ENCODE results near the gene FBXO36. TPM values are rescaled to one million over a fixed set of nuclear protein-coding genes. Genes with fewer than 3 reads are reported as not detected.

FBXO36 gene
- total and polyA plus RNA-seq, 2 of the 8 experiments (the other 6 are each of a cell fraction or from before 2014, with no cell fraction given), result 3.4 TPM

DNA sequence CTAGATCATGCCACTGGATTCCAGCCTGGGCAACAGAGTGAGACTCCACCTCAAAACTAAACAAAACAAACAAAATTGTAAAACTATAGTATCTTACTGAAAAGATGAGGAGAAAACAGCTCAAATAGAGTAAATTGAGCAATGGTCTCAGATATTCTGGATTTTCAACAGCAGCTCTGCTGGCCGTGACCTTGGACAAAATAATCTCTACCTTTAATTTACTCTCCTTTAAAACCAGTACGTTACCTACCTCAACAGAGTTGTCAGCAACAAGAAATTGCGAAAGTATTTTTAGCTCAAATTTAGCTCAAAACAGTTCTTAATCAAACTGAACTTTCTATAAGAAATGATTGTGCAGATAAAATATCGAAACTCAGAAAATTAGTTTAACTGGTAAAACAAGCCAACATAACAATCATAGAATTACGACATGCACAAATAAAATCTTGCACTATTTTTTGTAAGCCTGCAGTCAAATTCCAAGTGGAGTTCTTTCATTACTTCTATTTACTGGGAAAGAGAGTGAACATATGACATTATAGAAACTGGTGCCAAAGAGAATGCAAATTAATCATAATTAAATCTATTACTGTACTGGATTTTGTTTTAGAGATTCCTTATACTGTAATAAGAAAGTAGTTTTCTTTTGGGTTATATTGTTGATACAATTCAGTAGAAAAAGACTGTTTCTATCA lies 41.3 kb upstream of the FBXO36 start:
- Histone ChIP-seq H2BK120ac (replicated peaks; ENCODE audit: low read depth, low read length) (no peak overlapping the region), H3K27ac (ENCODE audit: low read depth, low read length) (no peak overlapping the region), H2BK15ac (ENCODE audit: low read length) (no peak overlapping the region), H2BK20ac (ENCODE audit: low read length) (no peak overlapping the region), H3K23me2 (ENCODE audit: low read depth, low read length) (no peaks in the 10 kb centered on the region), H2BK12ac (ENCODE audit: low read depth, low read length) (no peak overlapping the region), H4K20me1 (replicated peaks in 1 of 2; ENCODE audit: control insufficient read depth in 1 of 2, insufficient read depth in 2 of 2, low read length in 2 of 2) (peaks cover 0 to 8% of the 10 kb centered on the region in 2 experiments), H4K5ac (ENCODE audit: insufficient read length, low read depth, low read length) (no peak overlapping the region), H2AFZ (ENCODE audit: low read length) (no peak overlapping the region), H3K14ac (ENCODE audit: insufficient read length) (no peak overlapping the region), H4K8ac (ENCODE audit: extremely low read depth, insufficient read depth, low read length) (no peak overlapping the region), H3K79me1 (ENCODE audit: low read depth, low read length) (peaks cover 5% of the 10 kb centered on the region; the same call in 1 of the 2 replicates), H3K9ac (replicated peaks in 1 of 4; ENCODE audit: extremely low read depth in 1 of 4, low read depth in 3 of 4, low read length in 3 of 4) (no peak overlapping the region), H3K27me3 (replicated peaks in 1 of 4; ENCODE audit: control insufficient read depth in 3 of 4, extremely low read depth in 1 of 4, insufficient read depth in 3 of 4, low read length in 3 of 4) (no peaks in the 10 kb centered on the region), H3K18ac (ENCODE audit: extremely low read depth, low read length) (no peak overlapping the region), H3K4me3 (ENCODE audit: extremely low read depth in 1 of 4, insufficient read depth in 2 of 4, low read depth in 3 of 4, low read length in 4 of 4) (no peak overlapping the region), H3K23ac (ENCODE audit: insufficient read length) (no peak overlapping the region), H4K91ac (replicated peaks; ENCODE audit: insufficient read length, low read length) (no peak overlapping the region), H3K4me2 (ENCODE audit: insufficient read depth in 1 of 2, low read depth in 2 of 2, low read length in 2 of 2) (no peak overlapping the region), H3K4me1 (replicated peaks in 1 of 4; ENCODE audit: control insufficient read depth in 3 of 4, insufficient read depth in 4 of 4, low read length in 3 of 4) (peaks cover 0 to 2% (median 0%) of the 10 kb centered on the region in 4 experiments; a peak in 1 of 7 replicates), H3K36me3 (ENCODE audit: control insufficient read depth in 2 of 4, insufficient read depth in 4 of 4, low read length in 3 of 4) (peaks cover 0 to 24% (median 3%) of the 10 kb centered on the region in 4 experiments; a peak in 4 of 8 replicates), H2AK5ac (ENCODE audit: low read depth, low read length) (no peak overlapping the region), H3K9me3 (ENCODE audit: insufficient read depth in 2 of 2, low read depth in 1 of 2, low read length in 1 of 2) (no peaks in the 10 kb centered on the region), H2BK5ac (ENCODE audit: low read depth, low read length) (no peak overlapping the region), H3K79me2 (ENCODE audit: control insufficient read depth in 1 of 2, insufficient read depth in 2 of 2, low read length in 2 of 2) (peaks cover 0 to 57% of the 10 kb centered on the region in 2 experiments; a peak in 2 of 4 replicates), H3K56ac (replicated peaks; ENCODE audit: insufficient read length, low read depth, low read length) (no peak overlapping the region), H3K4ac (replicated peaks; ENCODE audit: insufficient read length, low read depth, low read length) (no peak overlapping the region)
- CTCF ChIA-PET (ENCODE audit: partially characterized antibody), result interaction anchor here (1.0 kb wide), 1 partner anchor 30 kb away, joined by 3 read pairs; no protein-coding TSS in a partner anchor
- FAIRE-seq, result no peak
- DNase-seq (ENCODE audit: low read depth in 1 of 2, low spot score in 2 of 2), result no peak
- no peak for TF ChIP-seq RAD21 (IDR thresholded peaks at IDR 0.05 in 1 of 2, conservative IDR thresholded peaks at IDR 0.05 in 1 of 2; ENCODE audit: low read depth in 2 of 2, low read length in 2 of 2)
- no peak for TF ChIP-seq KDM1A (IDR thresholded peaks at IDR 0.05; ENCODE audit: borderline replicate concordance, low read length)
- TF ChIP-seq CBX8 (IDR thresholded peaks at IDR 0.05; ENCODE audit: borderline replicate concordance, low read depth, low read length), result no peak
- no peak for TF ChIP-seq SP1 (IDR thresholded peaks at IDR 0.05; ENCODE audit: low read depth, low read length)
- no peak for TF ChIP-seq SIRT6 (IDR thresholded peaks at IDR 0.05; ENCODE audit: low read length)
- no peak for TF ChIP-seq SIX5 (IDR thresholded peaks at IDR 0.05; ENCODE audit: low read depth, low read length)
- no peak for TF ChIP-seq NANOG (IDR thresholded peaks at IDR 0.05; ENCODE audit: insufficient read depth, low read depth, low read length, poor library complexity, severe bottlenecking)
- no peak for TF ChIP-seq CBX5 (IDR thresholded peaks at IDR 0.05; ENCODE audit: low read depth, low read length)
- no peak for TF ChIP-seq BRCA1 (IDR thresholded peaks at IDR 0.05; ENCODE audit: low read depth, low read length)
- TF ChIP-seq ASH2L (IDR thresholded peaks at IDR 0.05; ENCODE audit: low read length), result no peak
- no peak for TF ChIP-seq USF2 (IDR thresholded peaks at IDR 0.05; ENCODE audit: low read length)
- POLR2A ChIA-PET (ENCODE audit: partially characterized antibody), result no interaction called here
- WGBS, 2 experiments (ENCODE audit: extremely low coverage in 1 of 2, insufficient coverage in 1 of 2, insufficient read length in 1 of 2, insufficient replicate concordance in 2 of 2, low coverage in 1 of 2, low lambda C conversion rate in 2 of 2, missing lambda C conversion rate in 1 of 2), result 98% methylated on average over 5 of the region's 5 CpGs; no CpG with 5 or more reads in 1 of the 2 experiments
